GM12892 (cell line): ENCODE measurements around the gene SMYD1.

Experiments used
- DNase-seq: peaks from one replicate; pipeline ENCODE4 v3.0.0; 2011; ENCODE audit not compliant: insufficient read length
- FAIRE-seq: peaks from 2 replicates; lab custom pipeline; 2011; peaks lifted over from hg19 to GRCh38; lab: Jason Lieb, UNC
- POLR2A ChIP-seq: IDR thresholded peaks from 2 replicates; pipeline ENCODE4 v1.6.1; 2011; ENCODE audit warnings: low read depth, low read length, control low read depth
- POLR2AphosphoS5 ChIP-seq: IDR thresholded peaks from 2 replicates; pipeline ENCODE4 v1.6.1; 2011; ENCODE audit warnings: low read depth, low read length, control low read depth
- TAF1 ChIP-seq: IDR thresholded peaks from 2 replicates; pipeline ENCODE4 v1.6.1; 2011; ENCODE audit warnings: low read depth, mild to moderate bottlenecking, control low read depth, low read length, borderline replicate concordance

The SMYD1 gene

GRCh38 chr2:88139203-88139702 lies 71.6 kb downstream of the SMYD1 start:
- DNase-seq (no peak), FAIRE-seq (no peak)

DNA sequence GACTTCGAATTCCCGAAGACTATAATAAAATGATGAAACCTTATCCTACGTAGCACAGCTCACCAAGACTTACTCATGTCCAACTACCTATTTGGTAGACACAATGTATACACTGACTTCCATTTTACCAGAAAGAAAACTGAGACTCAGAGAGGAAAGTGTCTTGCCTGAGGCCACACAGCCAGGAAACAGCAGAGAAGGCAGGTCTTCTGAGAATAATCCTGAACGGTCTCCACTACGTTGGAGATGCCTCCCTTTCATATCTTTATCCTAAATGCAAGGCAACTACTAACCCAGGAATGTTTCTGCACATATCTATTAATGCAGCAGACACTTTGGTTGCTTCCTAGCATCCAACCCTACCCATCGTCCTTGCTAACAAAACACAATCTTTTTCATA lies 72.2 kb downstream of the SMYD1 start:
- FAIRE-seq, result no peak
- DNase-seq, result no peak
- TF ChIP-seq POLR2AphosphoS5, result no peak
- TF ChIP-seq TAF1, result no peak
- no peak for TF ChIP-seq POLR2A

More at GRCh38 chr2:88139203-88139702, 71.6 kb downstream of the SMYD1 start:
- TF ChIP-seq POLR2A (no peak), TAF1 (no peak), POLR2AphosphoS5 (no peak)

GRCh38 chr2:88141952-88142351 lies 74.3 kb downstream of the SMYD1 start:
- DNase-seq, result no peak
- TF ChIP-seq POLR2A (no peak), TAF1 (no peak), POLR2AphosphoS5 (no peak)
- FAIRE-seq, result no peak

- no peak for TF ChIP-seq POLR2A
- no peak for TF ChIP-seq POLR2AphosphoS5
- TF ChIP-seq TAF1, result no peak
Observed at GRCh38 chr2:88144271-88144670, 76.6 kb downstream of the SMYD1 start.

DNA sequence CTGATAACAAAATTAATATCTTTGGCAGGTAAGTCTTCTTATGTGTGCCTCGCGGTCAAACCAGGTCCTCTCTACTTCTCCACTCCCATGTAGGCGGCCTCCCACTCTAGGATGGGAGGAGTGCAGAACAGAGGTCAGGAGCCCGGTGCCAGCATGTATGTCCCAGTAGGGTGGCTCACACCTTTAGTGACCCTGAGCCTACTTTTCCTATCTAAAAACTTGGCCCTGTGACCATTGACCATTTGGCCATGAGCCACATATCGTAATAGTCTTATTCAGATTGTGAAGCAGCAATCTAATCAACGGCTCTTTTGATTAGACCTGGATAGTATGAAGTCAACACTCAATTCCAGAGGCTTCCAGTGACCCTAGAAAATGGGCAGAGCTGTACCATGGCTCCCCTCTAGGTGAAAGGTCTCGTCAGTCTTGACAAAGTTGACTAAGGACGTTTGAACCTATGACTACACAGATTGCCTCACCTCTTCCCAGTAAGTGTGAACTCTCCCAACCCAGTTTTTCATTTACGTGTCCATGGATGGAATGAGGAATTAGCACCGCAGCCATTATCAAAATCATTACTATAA lies 77.4 kb downstream of the SMYD1 start:
- TF ChIP-seq POLR2A, result no peak
- no peak for TF ChIP-seq POLR2AphosphoS5
- no peak for TF ChIP-seq TAF1
- DNase-seq (no peak), FAIRE-seq (no peak)

More at GRCh38 chr2:88144271-88144670, 76.6 kb downstream of the SMYD1 start:
- FAIRE-seq, result no peak
- DNase-seq, result no peak

DNA sequence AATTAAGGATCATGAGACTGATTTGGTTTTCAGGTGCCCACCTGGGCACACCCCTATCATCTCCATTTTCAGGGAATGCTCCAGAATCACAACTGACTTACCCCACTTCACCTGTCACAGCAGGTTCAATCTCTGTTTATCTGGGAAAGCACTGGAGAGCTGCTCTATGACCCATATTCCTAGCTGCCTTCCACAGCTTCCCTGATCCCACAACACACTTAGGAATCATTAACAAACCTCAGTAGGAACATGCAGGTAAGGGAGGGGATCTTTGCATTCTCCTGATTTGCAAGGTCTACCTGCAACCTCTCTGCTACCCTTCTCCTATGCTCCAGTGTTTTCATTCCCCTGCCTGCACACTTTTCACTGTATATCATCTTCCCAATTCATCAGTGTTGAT lies 79.0 kb downstream of the SMYD1 start:
- TF ChIP-seq TAF1 (no peak), POLR2A (no peak), POLR2AphosphoS5 (no peak)
- no peak for DNase-seq
- FAIRE-seq, result no peak

- no peak for FAIRE-seq
Observed at GRCh38 chr2:88147145-88147544, 79.5 kb downstream of the SMYD1 start.

DNA sequence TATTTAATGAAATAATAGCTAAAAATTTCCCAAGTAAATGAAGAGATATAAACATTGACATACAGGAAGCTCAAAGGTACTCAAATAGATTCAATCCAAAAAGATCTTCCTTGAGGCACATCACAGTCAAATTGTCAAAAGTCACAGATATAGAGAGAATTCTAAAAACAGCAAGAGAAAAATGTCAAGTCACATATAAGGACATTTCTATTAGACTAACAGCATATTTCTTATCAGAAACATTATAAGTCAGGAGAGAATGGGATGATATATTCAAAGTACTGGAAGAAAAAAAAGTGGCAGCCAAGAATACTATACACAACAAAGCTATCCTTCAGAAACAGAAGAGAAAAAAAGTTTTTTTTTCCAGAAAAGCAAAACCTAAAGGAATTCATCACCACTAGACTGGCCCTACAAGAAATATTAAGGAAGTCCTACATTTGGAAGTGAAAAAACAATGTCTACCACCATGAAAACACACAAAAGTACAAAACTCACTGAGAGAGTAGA lies 81.4 kb downstream of the SMYD1 start:
- FAIRE-seq (no peak), DNase-seq (no peak)
- no peak for TF ChIP-seq POLR2A
- no peak for TF ChIP-seq POLR2AphosphoS5
- TF ChIP-seq TAF1, result no peak

More at GRCh38 chr2:88147145-88147544, 79.5 kb downstream of the SMYD1 start:
- DNase-seq, result no peak
- no peak for TF ChIP-seq POLR2AphosphoS5
- TF ChIP-seq TAF1, result no peak
- TF ChIP-seq POLR2A, result no peak

DNA sequence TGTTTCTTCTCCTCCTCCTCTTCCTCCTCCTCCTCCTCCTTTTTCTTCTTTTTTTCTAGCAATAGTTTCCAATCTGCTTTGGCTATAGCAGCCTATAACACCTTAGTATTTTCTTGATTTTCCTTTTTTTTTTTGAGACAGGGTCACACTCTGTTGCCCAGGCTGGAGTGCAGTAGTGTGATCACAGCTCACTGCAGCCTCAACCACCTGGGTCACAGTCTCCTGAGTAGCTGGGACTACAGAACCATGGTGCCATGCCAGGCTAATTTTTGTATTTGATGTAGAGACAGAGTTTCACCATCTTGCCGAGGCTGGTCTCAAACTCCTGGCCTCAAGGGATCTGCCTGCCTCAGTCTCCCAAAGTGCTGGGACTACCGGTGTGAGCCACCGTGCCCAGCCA lies 91.9 kb downstream of the SMYD1 start:
- DNase-seq (no peak), FAIRE-seq (no peak)
- no peak for TF ChIP-seq TAF1
- TF ChIP-seq POLR2AphosphoS5, result no peak
- TF ChIP-seq POLR2A, result no peak

DNA sequence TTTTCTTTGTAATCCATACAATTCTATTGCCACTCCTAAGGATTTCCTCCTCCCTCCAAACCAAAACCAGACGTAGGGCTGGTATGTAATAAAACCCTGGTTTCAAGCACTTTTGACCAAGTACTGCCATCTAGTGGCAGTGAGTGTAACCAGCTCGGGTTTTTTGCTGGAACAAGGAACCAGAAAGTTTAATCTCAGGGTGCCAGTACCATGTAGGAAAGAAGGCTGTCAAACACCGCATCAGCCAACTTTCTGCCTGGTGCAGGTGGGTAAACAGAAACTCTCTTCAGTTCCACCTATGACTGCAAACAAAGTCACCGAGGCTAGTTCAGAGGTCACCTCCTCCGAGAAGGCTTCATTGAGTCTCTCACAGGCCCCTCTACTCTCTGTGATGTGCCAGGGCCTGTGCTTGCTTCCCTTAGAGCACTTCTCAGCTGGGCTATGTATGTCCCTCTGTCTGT lies 92.4 kb downstream of the SMYD1 start:
- FAIRE-seq, result peak; percentile 84
- no peak for DNase-seq
- TF ChIP-seq POLR2A (no peak), POLR2AphosphoS5 (no peak), TAF1 (no peak)

DNA sequence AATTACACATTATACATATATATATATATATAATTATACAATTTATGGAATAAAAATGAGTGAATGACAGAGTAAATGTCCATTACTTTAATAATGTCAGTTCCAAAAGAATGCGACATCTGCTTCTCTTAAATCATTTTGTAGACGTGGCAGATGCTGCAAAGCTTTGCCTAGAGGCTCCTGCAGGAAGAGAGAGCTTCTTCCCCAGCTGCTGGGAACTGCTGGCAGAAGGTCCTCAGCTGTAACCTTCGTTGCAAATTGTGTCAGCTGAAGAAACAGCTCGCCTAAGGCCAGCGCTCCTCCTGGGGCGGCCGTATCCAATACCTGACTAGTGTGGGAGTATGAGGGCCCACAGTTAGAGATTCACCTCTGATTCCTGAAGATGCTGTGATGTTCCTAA lies 92.9 kb downstream of the SMYD1 start:
- FAIRE-seq (no peak), DNase-seq (no peak)
- TF ChIP-seq POLR2A (no peak), TAF1 (no peak), POLR2AphosphoS5 (no peak)
